ENCODE data around the gene CFAP107.

DNA sequence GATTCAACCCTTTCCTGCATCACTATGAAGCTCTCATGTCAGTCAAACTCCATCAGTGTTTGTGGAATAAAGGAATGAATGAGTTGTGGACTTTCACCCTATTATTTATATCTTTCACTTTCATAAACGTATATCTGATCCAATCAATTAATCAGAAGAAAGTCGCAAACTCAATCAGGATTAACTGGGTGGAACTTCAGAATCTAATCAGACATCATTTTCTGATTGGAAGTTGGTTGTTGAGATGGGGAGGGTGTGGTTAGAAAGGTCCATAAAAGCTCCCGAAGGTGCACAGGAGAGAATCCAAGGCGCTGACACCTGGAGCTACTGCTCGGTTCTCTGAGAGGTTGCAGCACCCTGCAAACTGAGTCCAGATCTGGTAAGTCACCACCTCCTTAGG, 27.4 kb downstream of the CFAP107 start, which contains the start of gene PRAMEF12:
- no peak for TF ChIP-seq KDM1A (IDR thresholded peaks at IDR 0.05; ENCODE audit: low read depth)
- TF ChIP-seq, protein P1, sequence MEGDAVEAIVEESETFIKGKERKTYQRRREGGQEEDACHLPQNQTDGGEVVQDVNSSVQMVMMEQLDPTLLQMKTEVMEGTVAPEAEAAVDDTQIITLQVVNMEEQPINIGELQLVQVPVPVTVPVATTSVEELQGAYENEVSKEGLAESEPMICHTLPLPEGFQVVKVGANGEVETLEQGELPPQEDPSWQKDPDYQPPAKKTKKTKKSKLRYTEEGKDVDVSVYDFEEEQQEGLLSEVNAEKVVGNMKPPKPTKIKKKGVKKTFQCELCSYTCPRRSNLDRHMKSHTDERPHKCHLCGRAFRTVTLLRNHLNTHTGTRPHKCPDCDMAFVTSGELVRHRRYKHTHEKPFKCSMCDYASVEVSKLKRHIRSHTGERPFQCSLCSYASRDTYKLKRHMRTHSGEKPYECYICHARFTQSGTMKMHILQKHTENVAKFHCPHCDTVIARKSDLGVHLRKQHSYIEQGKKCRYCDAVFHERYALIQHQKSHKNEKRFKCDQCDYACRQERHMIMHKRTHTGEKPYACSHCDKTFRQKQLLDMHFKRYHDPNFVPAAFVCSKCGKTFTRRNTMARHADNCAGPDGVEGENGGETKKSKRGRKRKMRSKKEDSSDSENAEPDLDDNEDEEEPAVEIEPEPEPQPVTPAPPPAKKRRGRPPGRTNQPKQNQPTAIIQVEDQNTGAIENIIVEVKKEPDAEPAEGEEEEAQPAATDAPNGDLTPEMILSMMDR (IDR thresholded peaks at IDR 0.05), result no peak
